OCI-LY3 (cell line): ENCODE results near the gene JARID2.

ENCODE experiments used
- H2AFZ ChIP-seq: fragments of 200-600, 300-600 bp; shearing (Covaris generic); 2 replicates; pipeline ENCODE4 v1.6.0; 2014; ENCODE audit warnings: antibody characterized with exemption, low read depth, low read length
- H3K27ac ChIP-seq: fragments of 200-600, 300-600 bp; sonication (generic); 2 replicates; pipeline ENCODE4 v1.5.1; 2014; ENCODE audit warnings: mild to moderate bottlenecking, low read length, moderate library complexity, mixed read lengths
- H3K27me3 ChIP-seq: fragments of 200-600, 300-600 bp; sonication (generic); 2 replicates; pipeline ENCODE4 v1.6.1; 2014; ENCODE audit warnings: low read depth, low read length, mixed read lengths
- H3K36me3 ChIP-seq: fragments of 200-600, 300-600 bp; sonication (generic); replicated peaks from 2 replicates; pipeline ENCODE3; 2014; ENCODE audit warnings: low read depth, low read length, mixed read lengths
- H3K4me1 ChIP-seq: fragments of 300-600, 200-600 bp; sonication (generic); 2 replicates; pipeline ENCODE4 v1.6.1; 2014; ENCODE audit warnings: low read length, mixed read lengths
- H3K4me2 ChIP-seq: fragments of 200-600, 300-600 bp; sonication (generic); 2 replicates; pipeline ENCODE4 v1.6.1; 2014; ENCODE audit warnings: low read length, mixed read lengths
- H3K4me3 ChIP-seq: fragments of 300-600, 200-600 bp; sonication (generic); 2 replicates; pipeline ENCODE4 v1.5.1; 2014; ENCODE audit warnings: antibody characterized with exemption, mild to moderate bottlenecking, low read length, moderate library complexity
- H3K79me2 ChIP-seq: fragments of 300-600, 200-600 bp; shearing (Covaris generic); 2 replicates; pipeline ENCODE4 v1.6.1; 2014; ENCODE audit warnings: mild to moderate bottlenecking, low read length, mixed read lengths
- H3K9ac ChIP-seq: fragments of 300-600, 200-600 bp; shearing (Covaris generic); 2 replicates; pipeline ENCODE4 v1.6.0; 2014; ENCODE audit warnings: mild to moderate bottlenecking, low read length, moderate library complexity
- H3K9me3 ChIP-seq: fragments of 200-600, 300-600 bp; shearing (Covaris generic); 2 replicates; pipeline ENCODE4 v1.6.1; 2014; ENCODE audit warnings: low read length, mixed read lengths; ENCODE audit not compliant: insufficient read depth
- H4K20me1 ChIP-seq: fragments of 200-600, 300-600 bp; sonication (generic); 2 replicates; pipeline ENCODE4 v1.6.1; 2016; ENCODE audit warnings: low read length, mixed read lengths; ENCODE audit not compliant: insufficient read depth
- EZH2phosphoT487 ChIP-seq: fragments of 200-600 bp; shearing (Covaris generic); IDR thresholded peaks from 2 replicates; pipeline ENCODE4 v1.6.1; 2018; ENCODE audit warnings: antibody characterized with exemption, mixed run types, low read depth
- TF ChIP-seq, protein P1 (sequence below): fragments of 200-600, 300-600 bp; sonication (generic); IDR thresholded peaks from 2 replicates; pipeline ENCODE4 v1.5.1; 2014; ENCODE audit warnings: antibody characterized with exemption, low read length, low read depth

The JARID2 gene

DNA sequence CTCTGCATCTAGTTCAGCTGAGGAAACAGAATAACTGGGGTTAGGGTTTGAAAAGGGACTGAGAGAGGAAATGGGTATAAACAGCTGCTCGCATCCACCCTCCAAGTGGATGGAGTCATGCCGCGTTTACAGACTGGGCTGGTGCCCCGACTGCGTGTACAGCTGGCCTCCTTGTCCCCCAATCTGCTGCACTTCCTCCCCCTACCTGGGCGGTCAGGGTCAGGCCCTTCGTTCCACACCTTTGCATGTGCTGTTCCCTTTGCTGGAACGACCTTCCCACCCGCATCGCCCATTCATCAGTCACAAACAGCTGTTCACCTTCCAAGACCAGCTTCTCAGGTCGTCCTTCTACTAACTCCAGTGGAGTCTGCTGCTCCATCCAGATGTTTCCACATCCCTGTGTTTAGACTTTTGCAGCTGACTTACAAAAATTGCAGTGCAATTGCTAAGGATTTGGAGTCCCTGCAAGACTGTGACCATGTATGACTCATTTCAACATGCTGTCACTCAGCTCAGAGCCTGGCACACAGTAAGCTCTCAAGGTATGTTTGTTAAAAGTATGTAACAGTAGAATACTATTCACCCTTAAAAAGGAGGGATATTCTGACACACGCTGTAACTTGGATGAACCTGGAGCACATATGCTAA, 287.6 kb downstream of the JARID2 start:
- Histone ChIP-seq H3K4me1 (no peaks in the 10 kb centered on the region), H3K79me2 (no peaks in the 10 kb centered on the region), H3K27me3 (no peaks in the 10 kb centered on the region), H2AFZ (no peak overlapping the region), H3K27ac (no peak overlapping the region), H3K9ac (no peak overlapping the region), H3K4me2 (no peak overlapping the region), H3K4me3 (no peak overlapping the region), H3K36me3 (no peaks in the 10 kb centered on the region), H3K9me3 (no peaks in the 10 kb centered on the region), H4K20me1 (no peaks in the 10 kb centered on the region)
- TF ChIP-seq, protein P1, sequence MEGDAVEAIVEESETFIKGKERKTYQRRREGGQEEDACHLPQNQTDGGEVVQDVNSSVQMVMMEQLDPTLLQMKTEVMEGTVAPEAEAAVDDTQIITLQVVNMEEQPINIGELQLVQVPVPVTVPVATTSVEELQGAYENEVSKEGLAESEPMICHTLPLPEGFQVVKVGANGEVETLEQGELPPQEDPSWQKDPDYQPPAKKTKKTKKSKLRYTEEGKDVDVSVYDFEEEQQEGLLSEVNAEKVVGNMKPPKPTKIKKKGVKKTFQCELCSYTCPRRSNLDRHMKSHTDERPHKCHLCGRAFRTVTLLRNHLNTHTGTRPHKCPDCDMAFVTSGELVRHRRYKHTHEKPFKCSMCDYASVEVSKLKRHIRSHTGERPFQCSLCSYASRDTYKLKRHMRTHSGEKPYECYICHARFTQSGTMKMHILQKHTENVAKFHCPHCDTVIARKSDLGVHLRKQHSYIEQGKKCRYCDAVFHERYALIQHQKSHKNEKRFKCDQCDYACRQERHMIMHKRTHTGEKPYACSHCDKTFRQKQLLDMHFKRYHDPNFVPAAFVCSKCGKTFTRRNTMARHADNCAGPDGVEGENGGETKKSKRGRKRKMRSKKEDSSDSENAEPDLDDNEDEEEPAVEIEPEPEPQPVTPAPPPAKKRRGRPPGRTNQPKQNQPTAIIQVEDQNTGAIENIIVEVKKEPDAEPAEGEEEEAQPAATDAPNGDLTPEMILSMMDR, result no peak
- no peak for TF ChIP-seq EZH2phosphoT487

DNA sequence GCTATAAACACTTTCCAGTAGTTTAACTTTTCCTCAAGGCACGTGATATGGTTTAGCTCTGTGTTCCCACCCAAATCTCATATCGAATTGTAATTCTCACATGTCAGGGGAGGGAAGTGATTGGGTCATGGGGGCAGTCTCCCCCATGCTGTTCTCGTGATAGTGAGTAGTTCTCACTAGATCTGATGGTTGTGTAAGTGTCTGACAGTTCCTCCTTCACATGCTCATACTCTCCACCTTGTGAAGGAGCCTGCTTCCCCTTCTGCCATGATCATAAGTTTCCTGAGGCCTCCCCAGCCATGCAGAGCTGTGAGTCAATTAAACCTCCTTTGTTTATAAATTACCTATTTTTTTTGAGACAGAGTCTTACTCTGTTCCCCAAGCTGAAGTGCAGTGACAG, 289.1 kb downstream of the JARID2 start:
- H3K36me3 ChIP-seq, result no peaks in the 10 kb centered on the region
- H4K20me1 ChIP-seq, result no peaks in the 10 kb centered on the region
- no peak overlapping the region for H2AFZ ChIP-seq

DNA sequence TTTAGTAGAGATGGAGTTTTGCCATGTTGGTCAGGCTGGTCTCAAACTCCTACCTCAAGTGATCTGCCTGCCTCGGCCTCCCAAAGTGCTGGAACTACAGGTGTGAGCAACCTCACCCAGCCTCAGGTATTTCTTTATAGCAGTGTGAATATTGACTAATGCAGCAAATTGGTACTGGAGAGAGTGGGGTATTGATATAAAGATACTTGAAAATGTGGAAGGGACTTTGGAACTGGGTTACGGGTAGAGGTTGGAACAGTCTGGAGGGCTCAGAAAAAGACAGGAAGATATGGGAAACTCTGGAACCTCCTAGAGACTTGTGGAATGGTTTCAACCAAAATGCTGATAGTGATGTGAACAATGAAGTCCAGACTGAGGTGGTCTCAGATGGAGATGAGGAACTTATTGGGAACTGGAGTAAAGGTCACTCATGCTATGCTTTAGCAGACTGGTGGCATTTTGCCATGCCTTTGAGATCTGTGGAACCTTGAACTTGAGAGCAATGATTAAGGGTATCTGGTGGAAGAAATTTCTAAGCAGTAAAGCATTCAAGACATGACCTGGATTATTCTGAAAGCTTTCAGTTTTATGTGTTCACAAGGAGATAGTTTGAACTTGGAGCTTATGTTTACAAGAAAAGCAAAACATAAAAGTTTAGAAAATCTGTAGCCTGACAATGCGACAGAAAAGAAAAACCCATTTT, 289.8 kb downstream of the JARID2 start:
- Histone ChIP-seq H3K27ac (no peak overlapping the region), H3K79me2 (no peaks in the 10 kb centered on the region), H3K27me3 (no peaks in the 10 kb centered on the region), H3K36me3 (no peaks in the 10 kb centered on the region), H3K9ac (no peak overlapping the region), H3K9me3 (no peaks in the 10 kb centered on the region), H3K4me2 (no peak overlapping the region), H3K4me3 (no peak overlapping the region), H4K20me1 (no peaks in the 10 kb centered on the region), H3K4me1 (no peaks in the 10 kb centered on the region), H2AFZ (no peak overlapping the region)
- TF ChIP-seq, protein P1, result no peak
- no peak for TF ChIP-seq EZH2phosphoT487

More for the DNA sequence above, 289.1 kb downstream of the JARID2 start:
- H3K4me3 ChIP-seq, result no peak overlapping the region
- no peaks in the 10 kb centered on the region for H3K27me3 ChIP-seq
- H3K9ac ChIP-seq, result no peak overlapping the region
- H3K79me2 ChIP-seq, result no peaks in the 10 kb centered on the region
- no peaks in the 10 kb centered on the region for H3K4me1 ChIP-seq
- no peaks in the 10 kb centered on the region for H3K9me3 ChIP-seq
- H3K4me2 ChIP-seq, result no peak overlapping the region
- H3K27ac ChIP-seq, result no peak overlapping the region
- no peak for TF ChIP-seq EZH2phosphoT487
- TF ChIP-seq, protein P1, result no peak

DNA sequence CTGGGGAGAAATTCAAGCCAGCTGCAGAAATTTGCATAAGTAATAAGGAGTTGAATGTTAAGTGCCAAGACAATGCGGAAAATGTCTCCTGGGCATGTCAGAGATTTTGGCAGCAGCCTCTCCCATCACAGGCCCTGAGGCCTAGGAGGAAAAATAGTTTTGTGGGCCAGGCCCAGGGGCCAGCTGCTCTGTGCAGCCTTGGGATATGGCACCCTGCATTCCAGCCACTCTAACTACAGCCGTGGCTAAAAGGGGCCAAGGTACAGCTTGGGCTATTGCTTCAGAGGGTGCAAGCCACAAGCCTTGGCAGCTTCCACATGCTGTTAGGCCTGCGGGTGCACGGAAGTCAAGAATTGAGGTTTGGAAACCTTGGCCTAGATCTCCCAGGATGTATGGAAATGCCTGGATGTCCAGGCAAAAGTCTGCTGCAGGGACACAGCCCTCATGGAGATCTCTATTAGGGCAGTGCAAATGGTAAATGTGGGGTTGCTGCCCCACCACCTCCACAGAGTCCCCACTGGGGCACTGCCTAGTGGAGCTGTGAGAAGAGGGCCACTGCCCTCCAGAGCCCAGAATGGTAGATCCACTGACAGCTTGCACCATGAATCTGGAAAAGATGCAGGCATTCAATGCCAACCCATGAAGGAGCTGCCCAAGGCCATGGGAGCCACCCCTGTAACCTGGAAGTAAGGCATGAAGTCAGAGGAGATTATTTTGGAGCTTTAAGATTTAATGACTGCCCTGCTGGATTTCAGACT, 290.5 kb downstream of the JARID2 start:
- H3K27ac ChIP-seq, result no peak overlapping the region
- H3K4me2 ChIP-seq, result no peak overlapping the region

More for the DNA sequence above, 290.5 kb downstream of the JARID2 start:
- H3K36me3 ChIP-seq, result no peaks in the 10 kb centered on the region
- H3K27me3 ChIP-seq, result no peaks in the 10 kb centered on the region
- no peak overlapping the region for H3K9ac ChIP-seq
- no peaks in the 10 kb centered on the region for H3K9me3 ChIP-seq
- no peaks in the 10 kb centered on the region for H3K79me2 ChIP-seq
- H4K20me1 ChIP-seq, result no peaks in the 10 kb centered on the region
- H2AFZ ChIP-seq, result no peak overlapping the region
- TF ChIP-seq, protein P1, result no peak
- no peak for TF ChIP-seq EZH2phosphoT487
- no peak overlapping the region for H3K4me3 ChIP-seq
- no peaks in the 10 kb centered on the region for H3K4me1 ChIP-seq
